Measurements from ENCODE around the gene KCNH2. TPM values are rescaled to one million over a fixed set of nuclear protein-coding genes. Genes with fewer than 3 reads are reported as not detected.
A peak's percentile ranks its signal among the peaks of the same experiment; 100 is the strongest.

Gene KCNH2
- total and polyA plus RNA-seq, 8 donors, result 4.0 to 77.7 (median 7.3) TPM

DNA sequence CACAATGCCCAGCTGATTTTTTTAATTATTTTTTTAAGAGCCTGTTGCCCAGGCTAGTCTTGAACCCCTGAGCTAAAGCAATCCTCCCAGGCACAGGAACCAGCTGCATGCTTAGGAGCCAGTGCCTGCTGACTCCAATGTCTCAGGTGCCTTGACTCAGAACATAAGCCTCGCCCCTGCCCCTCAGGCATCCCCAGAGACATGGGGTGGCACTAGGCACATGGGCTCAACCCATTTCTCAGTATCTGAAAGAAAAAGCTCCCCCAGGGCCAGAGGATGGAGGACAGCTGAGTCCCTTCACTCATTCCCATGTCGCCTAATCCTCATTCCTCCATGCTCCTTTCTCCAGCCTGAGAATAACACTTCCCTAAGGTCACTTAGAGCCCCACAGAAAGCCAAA, 39.1 kb downstream of the KCNH2 start:
- no peak for DNase-seq
- H3K27ac ChIP-seq, result no peak overlapping the region
- WGBS, 5 donors, result 78 to 96% (median 80%) methylated on average over 2 of the region's 2 CpGs
- TF ChIP-seq POLR2A (IDR thresholded peaks at IDR 0.05) (no peak), POLR2AphosphoS5 (IDR thresholded peaks at IDR 0.05) (no peak), EP300 (IDR thresholded peaks at IDR 0.05) (no peak), CTCF (IDR thresholded peaks at IDR 0.05) (no peak)
- intact Hi-C loops (cut with DNase I; ENCODE audit: low total_unique reads), result no loop called here
- no peaks in the 10 kb centered on the region for H3K36me3 ChIP-seq
- H3K4me3 ChIP-seq, result no peak overlapping the region
- peaks cover 0 to 13% (median 0%) of the 10 kb centered on the region in 3 donors for H3K27me3 ChIP-seq
- H3K4me1 ChIP-seq, result peaks cover 0 to 34% (median 25%) of the 10 kb centered on the region in 4 donors
- H3K9me3 ChIP-seq, result no peaks in the 10 kb centered on the region

GRCh38 chr7:150938566-150938965, 39.6 kb downstream of the KCNH2 start:
- intact Hi-C loops (cut with DNase I; ENCODE audit: low total_unique reads), result no loop called here
- Histone ChIP-seq H3K27ac (no peak overlapping the region), H3K36me3 (no peaks in the 10 kb centered on the region), H3K4me1 (peaks cover 0 to 34% (median 25%) of the 10 kb centered on the region in 4 donors), H3K9me3 (no peaks in the 10 kb centered on the region), H3K27me3 (peaks cover 0 to 13% (median 0%) of the 10 kb centered on the region in 3 donors), H3K4me3 (no peak overlapping the region)
- TF ChIP-seq POLR2AphosphoS5 (IDR thresholded peaks at IDR 0.05), result no peak
- TF ChIP-seq CTCF (IDR thresholded peaks at IDR 0.05), result no peak
- TF ChIP-seq EP300 (IDR thresholded peaks at IDR 0.05), result no peak
- no peak for TF ChIP-seq POLR2A (IDR thresholded peaks at IDR 0.05)
- WGBS, 5 donors, result 50 to 79% (median 75%) methylated on average over 4 of the region's 4 CpGs
- no peak for DNase-seq

GRCh38 chr7:150937848-150938561, 40.1 kb downstream of the KCNH2 start:
- 22 to 32% (median 28%) methylated on average over 14 to 15 of the region's 15 CpGs for WGBS, 5 donors
- Histone ChIP-seq H3K27me3 (peaks cover 0 to 13% (median 0%) of the 10 kb centered on the region in 3 donors), H3K9me3 (no peaks in the 10 kb centered on the region), H3K27ac (no peak overlapping the region), H3K4me1 (peaks cover 0 to 33% (median 25%) of the 10 kb centered on the region in 4 donors), H3K36me3 (no peaks in the 10 kb centered on the region), H3K4me3 (no peak overlapping the region)
- peak in 1 of 2 donors; percentile 57 for DNase-seq
- intact Hi-C loops (cut with DNase I; ENCODE audit: low total_unique reads), result no loop called here
- TF ChIP-seq POLR2AphosphoS5 (IDR thresholded peaks at IDR 0.05) (no peak), POLR2A (IDR thresholded peaks at IDR 0.05) (no peak), EP300 (IDR thresholded peaks at IDR 0.05) (no peak), CTCF (IDR thresholded peaks at IDR 0.05) (no peak)

GRCh38 chr7:150936018-150936417, 42.1 kb downstream of the KCNH2 start:
- intact Hi-C loops (cut with DNase I; ENCODE audit: low total_unique reads), result no loop called here
- Histone ChIP-seq H3K27ac (no peak overlapping the region), H3K9me3 (no peaks in the 10 kb centered on the region), H3K36me3 (no peaks in the 10 kb centered on the region), H3K4me3 (no peak overlapping the region), H3K4me1 (peaks cover 0 to 17% (median 13%) of the 10 kb centered on the region in 4 donors), H3K27me3 (peaks cover 0 to 13% (median 0%) of the 10 kb centered on the region in 3 donors)
- TF ChIP-seq POLR2A (IDR thresholded peaks at IDR 0.05) (no peak), POLR2AphosphoS5 (IDR thresholded peaks at IDR 0.05) (no peak), CTCF (IDR thresholded peaks at IDR 0.05) (no peak), EP300 (IDR thresholded peaks at IDR 0.05) (no peak)
- DNase-seq, result no peak
- 89 to 96% (median 91%) methylated on average over 9 of the region's 9 CpGs for WGBS, 5 donors

Measured in stomach (tissue), 9 donors.